Measurements from ENCODE around the gene NUBPL.

The NUBPL gene

GRCh38 chr14:31561155-31561846 lies at the start of gene NUBPL:
TSS of gene NUBPL (plus strand) at chr14:31561404. CDS start at chr14:31561440, 36 bp downstream.
- peak; percentile 86 for FAIRE-seq

DNA sequence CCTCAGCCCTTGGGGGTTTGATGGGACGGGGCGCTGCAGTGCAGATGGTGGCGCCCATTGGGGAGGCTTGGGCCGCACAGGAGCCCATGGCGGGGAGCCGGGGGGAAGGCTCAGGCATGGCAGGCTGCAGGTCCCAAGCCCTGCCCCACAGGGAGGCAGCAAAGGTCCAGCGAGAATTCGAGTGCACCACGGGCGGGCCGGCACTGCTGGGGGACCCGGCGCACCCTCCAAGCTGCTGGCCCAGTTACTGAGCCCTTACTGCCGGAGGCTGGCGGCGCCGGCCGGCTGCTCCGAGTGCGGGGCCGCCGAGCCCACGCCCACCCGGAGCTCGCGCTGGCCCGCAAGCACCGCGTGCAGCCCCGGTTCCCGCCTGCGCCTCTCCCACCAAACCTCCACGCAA lies 34.1 kb upstream of the NUBPL start:
- FAIRE-seq, result no peak

- no peak for FAIRE-seq
Observed at GRCh38 chr14:31527546-31527945, 33.7 kb upstream of the NUBPL start.

- no peak for FAIRE-seq
Observed at GRCh38 chr14:31529053-31529452, 32.2 kb upstream of the NUBPL start.

- no peak for FAIRE-seq
Observed at GRCh38 chr14:31530136-31530535, 31.1 kb upstream of the NUBPL start.

- FAIRE-seq, result no peak
Observed at GRCh38 chr14:31536201-31536960, 24.8 kb upstream of the NUBPL start.

DNA sequence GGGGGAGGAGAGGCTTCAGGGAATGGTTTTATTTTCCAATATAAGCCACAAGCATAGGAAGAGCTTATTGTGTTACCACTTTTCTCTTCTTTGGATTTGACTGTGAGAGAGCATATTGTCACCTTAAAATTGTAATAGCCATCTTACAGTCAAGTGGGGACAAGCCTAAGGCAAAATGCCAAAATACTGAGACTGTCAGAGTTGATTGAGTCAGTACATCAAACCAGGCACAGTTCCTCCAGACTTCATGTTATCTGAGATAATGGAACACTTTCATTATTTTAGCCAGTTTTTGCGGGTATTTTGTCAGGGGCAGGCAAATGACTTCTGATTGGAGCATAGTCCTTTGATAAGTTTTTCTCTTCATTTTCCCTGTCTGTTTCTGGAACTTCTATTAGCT lies 19.5 kb upstream of the NUBPL start:
- FAIRE-seq, result no peak

GRCh38 chr14:31543969-31544799 lies 17.0 kb upstream of the NUBPL start:
- FAIRE-seq, result no peak

GRCh38 chr14:31544816-31545215 lies 16.4 kb upstream of the NUBPL start:
- FAIRE-seq, result no peak

DNA sequence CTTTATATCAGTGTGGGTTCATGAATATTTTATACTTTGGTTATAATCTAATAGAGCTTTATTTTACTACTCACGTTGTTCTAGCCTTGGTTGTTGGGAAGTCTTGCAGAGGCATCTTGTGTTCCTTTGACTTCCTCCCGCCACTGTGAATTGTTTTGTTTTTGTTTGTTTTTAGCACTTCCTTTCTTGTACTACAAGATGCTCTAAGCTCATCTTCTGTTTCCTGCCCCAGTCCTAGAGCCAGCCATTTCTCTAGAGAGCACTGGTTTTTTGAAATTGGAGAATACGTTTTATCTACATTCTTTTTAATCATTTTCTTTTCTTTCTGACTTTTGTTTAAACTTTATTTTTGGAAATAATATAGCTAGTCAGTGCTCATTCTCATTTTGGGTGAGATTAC lies 15.9 kb upstream of the NUBPL start:
- FAIRE-seq, result no peak

DNA sequence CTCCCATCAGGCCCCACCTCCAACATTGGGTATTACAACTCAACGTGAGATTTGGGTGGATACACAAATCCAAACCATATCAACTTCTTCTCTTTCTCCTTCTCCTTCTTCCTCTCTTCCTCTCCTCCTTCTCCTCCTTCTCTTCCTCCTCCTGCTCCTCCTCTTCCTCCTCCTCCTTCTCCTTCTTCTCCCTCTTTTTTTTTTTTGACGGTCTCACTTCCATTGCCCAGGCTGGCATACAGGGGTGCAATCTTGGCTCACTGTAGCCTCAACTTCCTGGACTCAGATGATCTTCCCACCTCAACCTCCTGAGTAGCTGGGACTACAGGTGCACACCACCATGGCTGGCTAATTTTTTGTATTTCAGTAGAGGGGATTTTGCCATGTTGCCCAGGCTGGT lies 11.4 kb upstream of the NUBPL start:
- FAIRE-seq, result no peak

GRCh38 chr14:31550589-31550988 lies 10.6 kb upstream of the NUBPL start:
- no peak for FAIRE-seq

GRCh38 chr14:31556191-31556590 lies 5.0 kb upstream of the NUBPL start:
- FAIRE-seq, result no peak

- no peak for FAIRE-seq
Observed at GRCh38 chr14:31559939-31560338, 1.3 kb upstream of the NUBPL start.

DNA sequence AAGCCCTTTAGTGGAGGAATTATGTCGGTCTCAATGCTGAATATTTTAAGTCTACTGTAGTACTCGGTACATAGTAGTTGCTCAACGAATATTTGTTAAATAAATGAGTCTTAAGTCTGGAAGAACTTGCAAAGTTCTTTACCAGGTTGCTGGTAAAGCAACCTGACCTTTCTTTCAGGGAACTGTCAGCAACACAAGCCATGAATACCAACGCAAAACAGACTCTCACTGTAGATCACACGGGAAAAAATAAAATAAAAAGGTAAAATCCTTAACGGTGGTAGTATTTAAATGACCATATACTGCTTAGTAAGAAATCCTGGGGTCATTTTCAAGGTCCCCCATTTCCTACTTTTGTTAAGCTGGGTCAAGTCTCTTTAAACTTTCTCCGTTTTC lies 447 bp upstream of the NUBPL start:
- no peak for FAIRE-seq

DNA sequence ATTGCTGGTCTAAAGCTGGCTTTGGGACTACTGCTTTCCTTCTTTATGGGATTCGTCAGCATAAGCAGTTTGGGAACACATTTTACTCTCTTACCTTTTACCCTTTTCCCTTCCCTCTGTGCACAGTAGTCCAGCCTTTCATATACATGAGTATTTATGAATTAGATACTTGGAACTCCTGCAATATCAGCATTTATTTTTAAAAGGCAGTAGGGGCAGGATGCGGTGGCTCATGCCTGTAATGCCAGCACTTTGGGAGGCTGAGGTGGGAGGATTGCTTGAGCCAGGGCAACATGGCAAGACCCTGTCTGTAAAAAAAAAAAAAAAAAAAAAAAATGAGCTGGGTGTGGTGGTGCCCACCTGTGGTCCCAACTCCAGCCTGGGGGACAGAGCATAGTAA lies 3.0 kb downstream of the NUBPL start:
- no peak for FAIRE-seq

GRCh38 chr14:31566456-31566855 lies 5.3 kb downstream of the NUBPL start:
- no peak for FAIRE-seq

GRCh38 chr14:31567655-31568054 lies 6.5 kb downstream of the NUBPL start:
- no peak for FAIRE-seq

- FAIRE-seq, result no peak
Observed at GRCh38 chr14:31568161-31568560, 7.0 kb downstream of the NUBPL start.

DNA sequence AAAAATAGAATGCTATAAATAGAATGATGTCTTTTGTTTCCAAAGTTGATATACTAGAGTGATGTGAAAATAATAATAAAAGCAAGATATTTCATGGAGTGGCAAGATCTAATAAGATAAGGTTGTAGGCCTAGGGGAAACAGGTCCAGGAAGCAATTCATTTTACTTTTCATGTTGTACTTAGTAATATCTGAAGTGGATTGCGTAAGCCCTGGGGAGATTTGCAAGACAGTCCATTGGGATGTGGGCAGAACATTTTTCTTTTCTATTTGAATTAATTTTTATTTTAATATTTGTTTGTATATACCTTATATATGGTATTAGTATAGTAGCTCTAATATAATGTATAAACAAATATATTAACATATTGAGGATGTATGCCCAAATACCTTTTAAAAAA lies 7.5 kb downstream of the NUBPL start:
- FAIRE-seq, result peak; percentile 83

GRCh38 chr14:31572955-31573354 lies 11.8 kb downstream of the NUBPL start:
- no peak for FAIRE-seq

GRCh38 chr14:31576949-31577348 lies 15.7 kb downstream of the NUBPL start:
- no peak for FAIRE-seq

DNA sequence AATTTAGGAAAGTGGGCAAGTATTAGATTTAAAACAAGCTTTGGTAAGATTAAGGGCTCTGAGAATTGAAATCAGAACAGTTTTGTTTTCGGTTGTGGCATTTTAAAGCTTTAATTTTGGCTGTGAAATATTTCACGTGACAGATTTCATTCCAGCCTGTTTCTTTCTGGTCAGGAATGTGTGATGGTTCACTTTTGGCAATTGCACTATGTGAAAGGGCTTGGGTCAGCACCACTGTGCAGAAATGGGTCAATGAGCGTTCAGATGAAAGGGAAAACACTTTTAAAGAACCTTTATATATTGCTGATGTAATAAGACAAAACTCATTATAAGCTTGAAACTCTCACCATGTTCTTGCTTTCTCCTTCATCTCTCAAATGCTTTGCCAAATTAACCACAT lies 17.1 kb downstream of the NUBPL start:
- FAIRE-seq, result no peak
